Measurements from ENCODE around the gene AMFR.

The AMFR gene

DNA sequence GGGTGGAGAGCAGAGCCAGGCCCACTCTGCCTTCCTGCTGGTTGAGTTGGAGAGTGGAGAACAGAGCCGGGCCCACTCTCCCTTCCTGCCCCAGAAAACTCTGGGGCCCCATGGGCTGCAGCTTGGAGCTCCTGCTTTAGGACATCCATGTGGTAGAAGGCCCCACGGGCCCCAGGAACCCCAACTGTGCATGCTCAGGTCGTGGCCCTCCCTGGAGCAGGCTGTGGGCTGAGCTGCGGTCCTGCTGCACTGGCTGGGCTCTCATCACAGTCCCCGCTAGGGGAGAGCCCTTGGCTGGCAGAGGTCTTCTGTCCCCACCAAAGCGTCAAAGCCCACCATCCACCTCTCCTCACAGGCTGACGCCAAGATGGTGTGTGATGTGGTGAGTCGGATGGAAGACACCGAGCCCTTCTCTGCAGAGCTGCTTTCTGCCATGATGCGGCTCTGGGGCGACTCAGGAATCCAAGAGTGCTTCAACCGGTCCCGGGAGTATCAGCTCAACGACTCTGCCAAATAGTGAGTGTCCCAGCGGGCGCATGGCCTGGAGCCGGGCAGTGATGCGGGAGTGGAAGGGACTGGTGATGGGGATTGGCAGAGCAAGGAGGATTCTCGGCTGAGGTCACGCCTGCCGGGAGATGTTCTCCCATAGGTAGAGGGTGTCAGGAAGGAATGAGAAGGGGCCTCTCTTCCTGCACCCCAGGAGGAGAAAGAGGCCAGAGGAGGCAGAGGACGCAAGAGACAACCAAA is 96.9 kb downstream of the AMFR start:
- DNase-seq: no peak

DNA sequence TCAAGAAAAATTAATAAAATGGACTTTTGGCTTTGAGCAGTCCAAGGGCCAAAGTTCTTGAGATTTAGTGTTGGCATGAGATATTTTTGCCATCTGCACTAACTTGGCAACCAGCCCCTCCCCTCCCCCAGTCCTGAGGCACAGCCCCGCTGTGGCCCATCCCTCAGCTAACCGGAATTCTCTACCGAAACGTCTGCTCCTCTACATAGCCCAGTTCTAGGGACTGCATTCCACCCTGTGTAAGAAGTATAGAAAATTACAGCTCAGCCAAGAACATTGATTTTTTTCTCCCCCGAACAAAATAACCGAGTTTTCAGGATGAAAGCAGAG is 97.5 kb downstream of the AMFR start:
- no peak for DNase-seq

- no peak for DNase-seq
Observed at GRCh38 chr16:56327071-56327928, 98.0 kb downstream of the AMFR start.

DNA sequence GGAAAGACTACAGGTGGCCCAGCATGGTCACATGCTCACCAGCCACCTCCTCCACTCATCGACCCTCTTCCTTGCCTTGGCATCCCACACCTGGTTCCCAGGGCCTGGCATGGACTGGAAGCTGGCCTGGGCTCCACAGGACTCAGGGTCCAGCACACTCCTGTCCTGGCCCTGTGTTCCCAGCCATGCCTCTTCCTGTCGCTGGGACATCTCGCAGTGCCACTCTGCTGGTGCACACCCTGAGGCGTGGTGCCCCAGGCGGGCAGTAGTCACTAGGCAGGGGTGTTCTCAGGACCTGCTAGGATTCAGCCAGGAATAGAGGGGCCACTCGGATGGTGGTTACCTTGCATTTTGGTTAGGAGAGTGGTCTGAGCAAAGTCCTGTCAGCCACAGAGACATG is 99.4 kb downstream of the AMFR start:
- DNase-seq: no peak

DNA sequence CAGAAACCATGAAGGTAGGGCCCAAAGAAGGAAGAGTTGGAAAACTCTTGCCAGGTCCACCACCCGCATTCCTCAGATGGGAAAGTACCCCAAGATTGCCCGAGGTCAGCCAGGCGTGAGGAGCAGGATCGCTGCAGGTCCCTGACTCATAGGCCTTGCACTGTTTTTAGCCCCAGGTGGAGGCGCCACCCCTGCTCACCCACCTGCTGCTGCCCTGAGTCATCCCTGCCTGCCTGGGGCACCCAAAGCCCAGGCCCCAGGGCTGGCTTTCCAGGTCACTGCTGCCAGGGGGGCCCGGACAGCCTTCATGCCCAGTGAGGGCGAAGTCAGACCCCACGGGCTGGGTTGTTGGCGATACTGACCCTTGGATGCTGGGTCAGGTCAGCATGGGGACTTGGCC is 100.9 kb downstream of the AMFR start:
- DNase-seq: no peak

DNA sequence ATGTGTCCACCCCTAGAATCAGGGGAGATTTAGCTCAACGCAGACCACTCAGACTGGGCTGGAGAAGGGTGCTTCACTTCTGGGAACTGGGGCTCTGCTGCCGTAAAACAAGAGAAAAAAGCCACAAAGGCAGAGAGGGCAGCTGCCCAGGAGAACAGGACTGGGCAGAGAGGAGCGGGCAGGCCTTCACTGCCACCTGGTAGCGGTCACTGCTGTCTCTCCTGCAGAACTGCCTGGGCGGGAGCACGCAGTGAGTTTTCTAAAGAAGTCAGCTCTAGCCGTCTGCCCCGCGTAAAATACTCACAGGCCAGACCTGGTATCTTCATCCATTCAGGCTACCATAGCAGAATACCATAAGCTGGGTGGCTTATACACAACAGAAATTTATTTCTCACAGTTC is 103.8 kb downstream of the AMFR start:
- no peak for DNase-seq

- DNase-seq: no peak
Observed at GRCh38 chr16:56320811-56321558, 104.4 kb downstream of the AMFR start.

GRCh38 chr16:56320056-56320455 is 105.3 kb downstream of the AMFR start:
- DNase-seq: no peak

DNA sequence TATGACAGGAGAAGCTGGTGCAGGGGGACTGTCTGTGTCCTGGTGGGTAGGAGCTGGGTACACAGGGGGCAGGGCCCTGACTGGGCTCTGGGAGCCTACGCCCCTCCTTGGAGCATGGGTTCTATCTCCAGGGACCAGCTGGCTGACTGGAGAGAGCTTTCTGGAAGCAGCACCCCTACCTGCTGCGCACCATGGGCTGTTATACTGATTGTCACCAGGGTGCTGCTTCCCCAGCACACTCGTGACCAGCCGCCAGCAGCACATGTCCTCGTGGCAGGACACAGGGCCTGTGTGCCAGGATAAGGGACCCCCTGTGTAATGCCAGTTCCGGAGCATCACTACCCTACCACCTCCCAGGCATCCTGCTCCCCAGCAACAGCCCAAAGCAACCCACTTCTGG is 106.0 kb downstream of the AMFR start:
- peak in 1 of 2 donors; percentile 43 for DNase-seq

- DNase-seq: peak in 1 of 2 donors; percentile 69
Observed at GRCh38 chr16:56318827-56319140, 106.6 kb downstream of the AMFR start.

DNA sequence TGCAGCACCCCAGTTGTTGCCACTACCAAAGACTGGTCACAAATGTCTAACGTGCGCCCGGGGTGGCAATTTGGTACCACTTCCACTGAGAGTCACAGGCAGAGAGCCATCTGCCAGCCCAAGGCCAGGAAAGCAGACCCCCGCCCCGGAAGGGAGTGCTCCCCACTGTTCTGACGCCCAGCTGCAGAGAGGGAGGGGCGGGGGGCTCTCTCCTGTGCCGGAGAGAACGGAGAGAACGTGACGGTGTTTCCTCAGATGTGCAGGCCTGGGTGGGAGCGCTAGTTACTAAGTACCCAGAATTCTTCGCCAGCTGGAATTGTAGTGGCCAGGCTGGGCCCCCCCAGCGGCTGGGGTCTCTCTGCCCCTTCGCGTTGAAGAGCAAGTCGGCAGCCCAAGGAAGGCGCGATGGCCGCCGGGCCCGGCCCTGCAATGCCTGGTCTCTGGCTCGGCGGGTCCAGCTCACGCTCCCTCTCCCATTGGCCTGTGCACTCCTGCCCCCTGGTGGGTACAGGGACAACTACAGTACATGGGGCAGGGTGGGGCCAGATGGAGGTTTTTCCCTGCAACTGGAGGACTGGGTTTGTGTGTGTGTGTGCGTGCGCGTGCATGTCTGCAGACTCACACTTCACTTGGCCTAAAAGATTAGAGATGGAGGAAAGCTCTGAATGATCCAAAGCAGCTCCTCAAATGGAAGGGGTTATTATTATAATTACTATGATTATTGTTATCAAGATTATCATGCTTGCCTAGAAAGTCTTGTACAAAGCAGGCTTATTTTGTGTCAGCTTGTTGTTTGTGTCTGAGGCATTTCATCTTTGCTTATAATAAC is 107.1 kb downstream of the AMFR start:
- peak; percentile 81 to 83 for DNase-seq

GRCh38 chr16:56316545-56316944 is 108.8 kb downstream of the AMFR start:
- DNase-seq: no peak

GRCh38 chr16:56315955-56316354 is 109.4 kb downstream of the AMFR start:
- no peak for DNase-seq

DNA sequence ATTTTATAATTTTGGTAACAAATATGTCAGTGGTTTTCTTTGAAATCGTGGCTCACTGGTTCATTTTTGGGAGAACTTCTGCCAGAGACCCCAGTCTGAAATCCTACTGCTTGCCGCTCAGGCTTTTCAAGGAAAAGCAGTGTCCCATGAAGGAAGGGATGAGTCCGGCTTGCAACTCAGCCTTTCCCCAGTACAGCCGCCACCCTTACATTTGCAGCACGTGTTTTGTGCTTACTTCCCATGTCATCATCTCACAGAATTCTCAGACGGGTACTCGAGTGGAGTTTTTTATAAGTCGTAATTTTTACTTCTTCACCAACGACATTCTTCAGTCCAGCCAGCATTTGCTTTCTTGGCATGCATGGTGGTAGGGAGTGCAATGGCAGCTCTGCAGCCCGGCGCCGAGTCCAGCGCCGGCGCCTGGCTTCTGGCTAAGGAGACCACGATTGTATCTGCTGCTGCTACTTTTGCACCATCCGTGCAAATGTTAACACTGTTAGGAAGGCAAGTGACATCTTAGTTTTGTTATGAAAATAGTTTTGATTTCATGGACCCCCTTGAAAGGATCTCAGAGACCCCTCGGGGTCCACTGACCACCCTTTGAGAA is 111.0 kb downstream of the AMFR start:
- no peak for DNase-seq

GRCh38 chr16:56312556-56312955 is 112.8 kb downstream of the AMFR start:
- DNase-seq: no peak

DNA sequence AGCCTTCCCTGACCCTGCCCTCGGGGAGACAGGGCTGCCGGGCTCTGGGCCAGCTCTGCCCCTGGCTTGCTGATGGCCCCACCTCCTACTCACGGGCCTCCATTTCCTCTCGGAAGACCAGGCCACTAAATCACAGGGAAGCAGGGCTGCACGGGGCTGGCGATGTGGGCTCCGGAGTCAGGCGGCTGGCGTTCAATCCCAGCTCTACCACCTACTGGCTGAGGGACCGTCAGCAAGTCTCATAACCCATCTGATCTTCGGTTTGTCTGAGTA is 113.4 kb downstream of the AMFR start:
- no peak for DNase-seq

All from hippocampal formation (tissue), 2 donors.